GM12891 (cell line): ENCODE measurements around the gene SDE2.
"Not testable (repeated sequence)": the region's sequence is repeated elsewhere in the genome, so short reads cannot be mapped to it uniquely, and the experiment has no call there.

ENCODE experiments used
- DNase-seq: peaks from one replicate; pipeline ENCODE4 v3.0.0; 2011; ENCODE audit warnings: low spot score; ENCODE audit not compliant: insufficient read length
- FAIRE-seq: peaks from 2 replicates; lab custom pipeline; 2011; peaks lifted over from hg19 to GRCh38; lab: Jason Lieb, UNC
- PAX5 ChIP-seq: IDR thresholded peaks from 2 replicates; pipeline ENCODE4 v1.6.1; 2011; ENCODE audit warnings: low read length, moderate library complexity, mild to moderate bottlenecking; ENCODE audit not compliant: insufficient read depth, severe bottlenecking
- POLR2A ChIP-seq: IDR thresholded peaks from 2 replicates; pipeline ENCODE4 v1.6.1; 2011; ENCODE audit warnings: low read depth, low read length, control low read depth
- POLR2AphosphoS5 ChIP-seq: IDR thresholded peaks from 2 replicates; pipeline ENCODE4 v1.6.1; 2011; ENCODE audit warnings: low read depth, low read length, control low read depth
- POU2F2 ChIP-seq: IDR thresholded peaks from 2 replicates; pipeline ENCODE4 v1.6.1; 2011; ENCODE audit warnings: low read depth, mild to moderate bottlenecking, control low read depth, low read length, moderate library complexity
- SPI1 ChIP-seq: IDR thresholded peaks from 2 replicates; pipeline ENCODE4 v1.6.1; 2011; ENCODE audit warnings: low read depth, low read length, control low read depth
- TAF1 ChIP-seq: IDR thresholded peaks from 2 replicates; pipeline ENCODE4 v1.6.1; 2011; ENCODE audit warnings: low read depth, low read length, control low read depth

The SDE2 gene

GRCh38 chr1:225979421-225979820, 19.7 kb downstream of the SDE2 start:
- TF ChIP-seq POU2F2 (no peak), POLR2AphosphoS5 (no peak), POLR2A (no peak), SPI1 (no peak), TAF1 (no peak), PAX5 (no peak)
- DNase-seq (no peak), FAIRE-seq (no peak)

GRCh38 chr1:225977937-225978748, 21.0 kb downstream of the SDE2 start:
- FAIRE-seq (peak; percentile 82), DNase-seq (peak; percentile 46)
- no peak for TF ChIP-seq PAX5
- TF ChIP-seq POLR2A = no peak
- no peak for TF ChIP-seq TAF1
- no peak for TF ChIP-seq SPI1
- TF ChIP-seq POLR2AphosphoS5 = no peak; the same call in 1 of the 2 replicates
- no peak; the same call in 1 of the 2 replicates for TF ChIP-seq POU2F2

- not testable (repeated sequence) for DNase-seq
Observed at GRCh38 chr1:225975146-225975545, 24.0 kb downstream of the SDE2 start.

GRCh38 chr1:225974454-225974853, 24.7 kb downstream of the SDE2 start:
- no peak for FAIRE-seq
- TF ChIP-seq TAF1 (no peak), POLR2AphosphoS5 (no peak), PAX5 (no peak), SPI1 (no peak), POLR2A (no peak), POU2F2 (no peak)
- DNase-seq = no peak

More at GRCh38 chr1:225975146-225975545, 24.0 kb downstream of the SDE2 start:
- not testable (repeated sequence) for FAIRE-seq

GRCh38 chr1:225973158-225973557, 26.0 kb downstream of the SDE2 start:
- FAIRE-seq (peak; percentile 43), DNase-seq (no peak)
- TF ChIP-seq POLR2AphosphoS5 (no peak), POU2F2 (no peak), POLR2A (no peak), SPI1 (no peak), PAX5 (no peak), TAF1 (no peak)

GRCh38 chr1:225972344-225973152, 26.6 kb downstream of the SDE2 start:
- no peak for DNase-seq
- FAIRE-seq = no peak
- TF ChIP-seq POU2F2 (no peak), PAX5 (no peak), SPI1 (no peak), TAF1 (no peak), POLR2AphosphoS5 (no peak), POLR2A (no peak)

- FAIRE-seq, DNase-seq: not testable (repeated sequence)
Observed at GRCh38 chr1:225970592-225971157, 28.5 kb downstream of the SDE2 start.

- not testable (repeated sequence) for DNase-seq, FAIRE-seq
Observed at GRCh38 chr1:225969751-225970150, 29.4 kb downstream of the SDE2 start.

- FAIRE-seq = no peak
- DNase-seq = no peak
- TF ChIP-seq TAF1 (no peak), PAX5 (no peak), POLR2A (no peak), POLR2AphosphoS5 (no peak), POU2F2 (no peak), SPI1 (no peak)
Observed at GRCh38 chr1:225965231-225965630, 33.9 kb downstream of the SDE2 start.

- DNase-seq (no peak), FAIRE-seq (no peak)
- TF ChIP-seq PAX5 = no peak
- no peak for TF ChIP-seq POLR2AphosphoS5
- TF ChIP-seq POLR2A = no peak
- no peak for TF ChIP-seq POU2F2
- no peak for TF ChIP-seq TAF1
- no peak for TF ChIP-seq SPI1
Observed at GRCh38 chr1:225963735-225964530, 35.2 kb downstream of the SDE2 start.
